ENCODE measurements around the gene WDR18. TPM values are rescaled to one million over a fixed set of nuclear protein-coding genes. Genes with fewer than 3 reads are reported as not detected.

The WDR18 gene
- total RNA-seq, 1 experiment from 2014 or later = 124 TPM

DNA sequence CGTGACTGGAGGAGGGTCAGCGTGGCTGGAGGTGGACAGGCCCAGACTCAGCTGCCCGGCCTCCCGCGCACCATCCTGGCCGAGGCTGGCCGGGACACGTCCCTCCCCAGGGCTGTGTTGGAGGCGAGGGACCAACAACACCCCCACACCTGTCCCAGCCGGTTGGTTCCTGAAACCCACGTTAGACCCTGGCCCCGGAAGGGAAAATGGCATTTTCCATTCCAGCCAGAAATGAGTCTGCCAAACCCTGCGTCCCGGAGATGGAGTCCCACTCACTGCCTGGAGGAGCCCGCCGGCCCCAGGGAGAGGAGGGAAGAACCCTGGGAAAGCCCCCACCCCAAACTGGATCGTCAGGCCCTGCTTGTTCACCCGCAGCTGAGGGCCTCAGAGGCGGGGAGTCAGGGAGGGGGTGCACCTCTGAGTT lies 4.8 kb upstream of the WDR18 start:
- peaks cover 18 to 32% of the 10 kb centered on the region in 2 experiments for H3K4me1 ChIP-seq (ENCODE audit: control insufficient read depth in 1 of 2, insufficient read depth in 2 of 2, low read length in 2 of 2)
- CTCF ChIA-PET = no interaction called here
- RAD21 ChIA-PET (ENCODE audit: low non-redundant PET in 1 of 2, low total read pairs in 2 of 2, uncharacterized antibody in 2 of 2, unreplicated experiment in 2 of 2) = no interaction called here

More for the DNA sequence above, 4.8 kb upstream of the WDR18 start:
- Histone ChIP-seq H3K9me3 (ENCODE audit: control insufficient read depth in 1 of 2, insufficient read depth in 1 of 2, low read depth in 1 of 2, low read length in 2 of 2) (no peaks in the 10 kb centered on the region), H3K27ac (ENCODE audit: low read depth, low read length) (no peak overlapping the region), H2AFZ (ENCODE audit: low read depth, low read length, poor library complexity, severe bottlenecking) (no peak overlapping the region), H3K4me3 (replicated peaks in 1 of 2; ENCODE audit: low read depth in 1 of 2, low read length in 2 of 2) (no peak overlapping the region), H3K4me2 (ENCODE audit: low read length) (no peak overlapping the region), H3K9ac (ENCODE audit: low read length) (no peak overlapping the region), H3K79me2 (ENCODE audit: insufficient read depth, low read length) (peaks cover 2% of the 10 kb centered on the region), H3K27me3 (ENCODE audit: insufficient read depth, low read length) (no peaks in the 10 kb centered on the region), H3K36me3 (ENCODE audit: control insufficient read depth in 1 of 2, insufficient read depth in 2 of 2, low read length in 2 of 2) (no peaks in the 10 kb centered on the region), H4K20me1 (ENCODE audit: insufficient read depth) (no peaks in the 10 kb centered on the region), H3K9me2 (ENCODE audit: insufficient read depth) (no peaks in the 10 kb centered on the region)
- DNase-seq (ENCODE audit: low read depth, low spot score) (no peak), ATAC-seq (no peak)
- no TSS peak for BruUV-seq (replicated peaks)
- intact Hi-C loops (cut with micrococcal nuclease) = no loop called here
- POLR2A ChIA-PET = no interaction called here
- TF ChIP-seq RAD21 (IDR thresholded peaks at IDR 0.05; ENCODE audit: low read depth) (no peak), SP1 (IDR thresholded peaks at IDR 0.05; ENCODE audit: low read depth) (no peak), CEBPB (IDR thresholded peaks at IDR 0.05; ENCODE audit: low read depth) (no peak), EGR1 (IDR thresholded peaks at IDR 0.05; ENCODE audit: low read depth) (no peak), CTCF (IDR thresholded peaks at IDR 0.05 in 2 of 3, conservative IDR thresholded peaks at IDR 0.05 in 1 of 3; ENCODE audit: borderline replicate concordance in 1 of 3, insufficient read depth in 1 of 3, low read depth in 2 of 3, low read length in 2 of 3) (no peak), MAX (IDR thresholded peaks at IDR 0.05) (no peak), POLR2AphosphoS5 (IDR thresholded peaks at IDR 0.05; ENCODE audit: low read depth, low read length) (no peak), ZFX (IDR thresholded peaks at IDR 0.05) (no peak)

Measured in HCT116 (cell line).